ENCODE measurements around the gene RAPGEF4. TPM values are rescaled to one million over a fixed set of nuclear protein-coding genes. Genes with fewer than 3 reads are reported as not detected.

RAPGEF4 gene
- total RNA-seq, 1 experiment from 2014 or later: 1.4 TPM

GRCh38 chr2:173002751-173003541 is 267.3 kb downstream of the RAPGEF4 start:
- no peak overlapping the region for H3K4ac ChIP-seq (ENCODE audit: low read depth, low read length)
- H3T11ph ChIP-seq (ENCODE audit: low read length): no peak overlapping the region
- no peak overlapping the region for H2AK5ac ChIP-seq (ENCODE audit: insufficient read length, low read length)
- no peaks in the 10 kb centered on the region for H3K23me2 ChIP-seq (ENCODE audit: insufficient read length, low read depth, low read length, poor library complexity, severe bottlenecking)
- no peak overlapping the region for H3K9ac ChIP-seq (ENCODE audit: extremely low read depth, insufficient read length, low read length)
- H3K27ac Mint-ChIP-seq: peak overlapping the region in 2 of 3 experiments; percentile 62 to 89; a peak in 4 of 7 replicates
- no peaks in the 10 kb centered on the region for H3K9me3 ChIP-seq (ENCODE audit: control insufficient read depth, low read depth, low read length)
- H3K18ac ChIP-seq (ENCODE audit: insufficient read length, low read depth, low read length): no peak overlapping the region
- TF ChIP-seq CTCF (conservative IDR thresholded peaks at IDR 0.05): no peak
- no CpG with 5 or more reads among the region's 15 CpGs for WGBS (ENCODE audit: extremely low coverage, insufficient read length, low lambda C conversion rate)
- no peak for DNase-seq
- no peaks in the 10 kb centered on the region for H3K79me1 ChIP-seq (ENCODE audit: insufficient read depth, low read depth, low read length, poor library complexity, severe bottlenecking)
- no peaks in the 10 kb centered on the region for H4K20me1 ChIP-seq (ENCODE audit: control insufficient read depth, insufficient read depth, insufficient read length)
- no peak overlapping the region for H4K91ac ChIP-seq (ENCODE audit: insufficient read length, low read depth, low read length)
- H3K4me1 Mint-ChIP-seq: peaks cover 10 to 31% of the 10 kb centered on the region in 2 experiments
- H3K79me2 ChIP-seq (ENCODE audit: insufficient read depth, low read length): no peaks in the 10 kb centered on the region
- no peak overlapping the region for H2BK12ac ChIP-seq (ENCODE audit: insufficient read length, low read depth, low read length)
- H2BK5ac ChIP-seq (ENCODE audit: insufficient read length, low read length): no peak overlapping the region
- no peaks in the 10 kb centered on the region for H3K27me3 ChIP-seq (ENCODE audit: insufficient read depth, low read length)
- H3K27me3 Mint-ChIP-seq (ENCODE audit: low read depth): no peaks in the 10 kb centered on the region
- H3K9me3 Mint-ChIP-seq: no peaks in the 10 kb centered on the region; a peak in 1 of 5 replicates
- H3K4me2 ChIP-seq (ENCODE audit: insufficient read depth, insufficient read length, low read length): no peak overlapping the region
- H3K4me1 ChIP-seq (ENCODE audit: insufficient read depth, low read length): no peaks in the 10 kb centered on the region
- no peak overlapping the region for H3K27ac ChIP-seq (ENCODE audit: insufficient read length, low read depth, low read length)
- H3K56ac ChIP-seq (ENCODE audit: insufficient read length, low read depth, low read length): no peak overlapping the region
- no peak overlapping the region for H2BK20ac ChIP-seq (ENCODE audit: low read depth, low read length, poor library complexity, severe bottlenecking)
- no peak overlapping the region for H3K4me3 Mint-ChIP-seq
- H3K36me3 Mint-ChIP-seq (ENCODE audit: insufficient read depth in 1 of 3, low read depth in 3 of 3): no peaks in the 10 kb centered on the region; a peak in 1 of 7 replicates
- H2AFZ ChIP-seq (ENCODE audit: low read length): no peak overlapping the region
- no peak overlapping the region for H4K5ac ChIP-seq (ENCODE audit: insufficient read length, low read depth, low read length)
- no peak overlapping the region for H4K8ac ChIP-seq (replicated peaks; ENCODE audit: insufficient read length, low read depth, low read length)
- H2BK15ac ChIP-seq (ENCODE audit: low read depth, low read length): no peak overlapping the region
- no peak overlapping the region for H2BK120ac ChIP-seq (ENCODE audit: low read depth, low read length, poor library complexity, severe bottlenecking)
- H3K23ac ChIP-seq (ENCODE audit: insufficient read length, low read depth, low read length): no peak overlapping the region
- H3K14ac ChIP-seq (ENCODE audit: insufficient read depth, low read length): no peak overlapping the region
